ENCODE measurements around the gene CRADD.

Gene CRADD

GRCh38 chr12:93707836-93708235 lies 30.7 kb downstream of the CRADD start:
- no peak for TF ChIP-seq USF1 (IDR thresholded peaks at IDR 0.05)
- TF ChIP-seq TAF1 (IDR thresholded peaks at IDR 0.05; ENCODE audit: low read depth): no peak

- no peak for TF ChIP-seq USF1 (IDR thresholded peaks at IDR 0.05)
- no peak for TF ChIP-seq CEBPB (IDR thresholded peaks at IDR 0.05)
Observed at GRCh38 chr12:93708952-93709351, 31.8 kb downstream of the CRADD start.

- TF ChIP-seq MAX (IDR thresholded peaks at IDR 0.05) (no peak), CREB1 (IDR thresholded peaks at IDR 0.05; ENCODE audit: low read depth) (no peak), CEBPB (IDR thresholded peaks at IDR 0.05) (no peak), REST (IDR thresholded peaks at IDR 0.05; ENCODE audit: low read depth) (no peak), TAF1 (IDR thresholded peaks at IDR 0.05; ENCODE audit: low read depth) (no peak), RAD21 (IDR thresholded peaks at IDR 0.05; ENCODE audit: low read depth) (no peak), EP300 (IDR thresholded peaks at IDR 0.05; ENCODE audit: borderline replicate concordance) (no peak), YY1 (IDR thresholded peaks at IDR 0.05; ENCODE audit: low read depth) (no peak), EGR1 (IDR thresholded peaks at IDR 0.05) (no peak), FOXM1 (IDR thresholded peaks at IDR 0.05; ENCODE audit: borderline replicate concordance, low read depth) (no peak), TCF12 (IDR thresholded peaks at IDR 0.05; ENCODE audit: low read depth) (no peak), TEAD4 (IDR thresholded peaks at IDR 0.05) (no peak), NFIC (IDR thresholded peaks at IDR 0.05) (no peak), USF1 (IDR thresholded peaks at IDR 0.05) (no peak), ZBTB7A (IDR thresholded peaks at IDR 0.05; ENCODE audit: low read depth) (no peak)
Observed at GRCh38 chr12:93709386-93709785, 32.2 kb downstream of the CRADD start.

GRCh38 chr12:93710574-93710926 lies 33.4 kb downstream of the CRADD start:
- TF ChIP-seq TEAD4 (IDR thresholded peaks at IDR 0.05) (no peak), MAX (IDR thresholded peaks at IDR 0.05) (no peak), CREB1 (IDR thresholded peaks at IDR 0.05; ENCODE audit: low read depth) (no peak), REST (IDR thresholded peaks at IDR 0.05; ENCODE audit: low read depth) (no peak)

GRCh38 chr12:93712200-93712599 lies 35.0 kb downstream of the CRADD start:
- no peak for TF ChIP-seq NFIC (IDR thresholded peaks at IDR 0.05)
- TF ChIP-seq USF1 (IDR thresholded peaks at IDR 0.05): no peak
- no peak for TF ChIP-seq YY1 (IDR thresholded peaks at IDR 0.05; ENCODE audit: low read depth)
- no peak for TF ChIP-seq FOXM1 (IDR thresholded peaks at IDR 0.05; ENCODE audit: borderline replicate concordance, low read depth)
- TF ChIP-seq TCF12 (IDR thresholded peaks at IDR 0.05; ENCODE audit: low read depth): no peak
- no peak for TF ChIP-seq MAX (IDR thresholded peaks at IDR 0.05)
- no peak for TF ChIP-seq TAF1 (IDR thresholded peaks at IDR 0.05; ENCODE audit: low read depth)
- no peak for TF ChIP-seq EP300 (IDR thresholded peaks at IDR 0.05; ENCODE audit: borderline replicate concordance)
- no peak for TF ChIP-seq CREB1 (IDR thresholded peaks at IDR 0.05; ENCODE audit: low read depth)
- TF ChIP-seq EGR1 (IDR thresholded peaks at IDR 0.05): no peak
- TF ChIP-seq TEAD4 (IDR thresholded peaks at IDR 0.05): no peak
- TF ChIP-seq RAD21 (IDR thresholded peaks at IDR 0.05; ENCODE audit: low read depth): no peak

GRCh38 chr12:93713060-93713459 lies 35.9 kb downstream of the CRADD start:
- TF ChIP-seq USF1 (IDR thresholded peaks at IDR 0.05): no peak
- no peak for TF ChIP-seq CREB1 (IDR thresholded peaks at IDR 0.05; ENCODE audit: low read depth)
- TF ChIP-seq TAF1 (IDR thresholded peaks at IDR 0.05; ENCODE audit: low read depth): no peak
